Brain microvascular endothelial cell (primary cell): Measurements from ENCODE around the gene MAEA.

Experiments
- DNase-seq: peaks from one replicate; pipeline ENCODE4 v3.0.0-alpha.2; 2020
- H3K27ac ChIP-seq: fragments of 250-450 bp; sonication (Bioruptor Pico); 2 replicates; pipeline ENCODE4 v1.5.1; 2020; ENCODE audit warnings: mild to moderate bottlenecking, moderate library complexity
- H3K27me3 ChIP-seq: fragments of 250-450 bp; sonication (Bioruptor Pico); replicated peaks from 2 replicates; pipeline ENCODE4 v1.5.1; 2020; ENCODE audit warnings: mild to moderate bottlenecking
- H3K36me3 ChIP-seq: fragments of 250-450 bp; sonication (Bioruptor Pico); replicated peaks from 2 replicates; pipeline ENCODE4 v1.5.1; 2020; ENCODE audit warnings: mild to moderate bottlenecking
- H3K4me3 ChIP-seq: 2 replicates; pipeline ENCODE4 v1.5.1; 2011; ENCODE audit warnings: low read depth, mild to moderate bottlenecking, control low read depth, low read length, moderate library complexity
- in situ Hi-C: cut with HindIII; loops from 2 replicates; pipeline ENCODE4 v1.10.0; 2017; ENCODE audit warnings: low sequenced_read_pairs, low pct_ligation_motif_present
- TF ChIP-seq, protein P1 (sequence below): IDR thresholded peaks from 2 replicates; pipeline ENCODE4 v1.5.1; 2011; ENCODE audit warnings: low read depth, mild to moderate bottlenecking, moderate library complexity, low read length, control low read depth, inconsistent platforms; ENCODE audit errors: missing control alignments

MAEA gene

DNA sequence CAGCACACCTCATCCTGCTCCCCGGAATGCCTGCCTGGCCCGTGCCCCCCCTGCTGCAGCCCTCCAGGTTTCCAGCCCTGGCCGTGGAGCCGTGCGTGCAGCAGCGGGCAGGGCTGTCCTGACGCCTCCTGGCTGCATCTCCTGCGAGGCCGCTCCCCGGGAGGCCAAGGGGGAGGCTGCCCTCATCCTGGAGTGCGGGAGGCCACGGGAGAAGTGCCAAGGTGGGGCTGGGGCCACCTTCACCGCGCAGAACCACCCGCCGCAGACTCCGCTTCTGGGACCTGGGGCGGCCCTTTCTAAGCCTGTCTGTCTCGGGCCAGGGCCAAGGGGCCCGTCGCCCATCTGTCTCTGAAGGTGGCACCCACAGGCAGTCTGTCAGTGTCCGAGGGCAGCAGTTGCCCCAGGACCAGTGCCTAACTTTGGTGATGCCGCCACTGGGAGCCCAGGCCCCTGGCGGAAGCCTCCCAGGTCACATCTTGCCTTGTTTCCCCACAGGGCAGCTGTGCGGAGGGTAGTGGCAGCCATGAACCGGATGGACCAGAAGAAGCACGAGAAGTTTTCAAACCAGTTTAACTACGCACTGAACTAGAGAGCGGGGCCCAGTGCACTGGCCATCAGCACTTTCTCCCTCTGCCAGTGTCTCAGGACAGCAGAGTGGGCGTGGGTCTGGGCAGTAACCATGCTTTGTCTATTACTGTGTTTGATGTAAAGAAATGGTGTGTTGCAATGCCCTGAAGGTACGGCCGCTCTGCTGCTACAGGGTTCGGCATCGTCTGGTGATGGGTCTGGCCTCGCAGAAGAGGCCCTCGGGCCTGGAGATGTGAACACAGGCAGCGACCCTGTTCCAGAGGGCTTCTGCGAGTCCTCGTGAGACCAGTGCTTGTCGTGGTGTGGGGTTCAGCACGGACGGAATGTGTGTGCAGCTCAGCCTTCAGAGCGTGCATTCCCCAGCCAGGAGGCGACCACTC lies 96.0 kb downstream of the MAEA start:
- no peak overlapping the region for H3K4me3 ChIP-seq
- no peak for DNase-seq
- in situ Hi-C loops, result no loop called here
- TF ChIP-seq, protein P1, sequence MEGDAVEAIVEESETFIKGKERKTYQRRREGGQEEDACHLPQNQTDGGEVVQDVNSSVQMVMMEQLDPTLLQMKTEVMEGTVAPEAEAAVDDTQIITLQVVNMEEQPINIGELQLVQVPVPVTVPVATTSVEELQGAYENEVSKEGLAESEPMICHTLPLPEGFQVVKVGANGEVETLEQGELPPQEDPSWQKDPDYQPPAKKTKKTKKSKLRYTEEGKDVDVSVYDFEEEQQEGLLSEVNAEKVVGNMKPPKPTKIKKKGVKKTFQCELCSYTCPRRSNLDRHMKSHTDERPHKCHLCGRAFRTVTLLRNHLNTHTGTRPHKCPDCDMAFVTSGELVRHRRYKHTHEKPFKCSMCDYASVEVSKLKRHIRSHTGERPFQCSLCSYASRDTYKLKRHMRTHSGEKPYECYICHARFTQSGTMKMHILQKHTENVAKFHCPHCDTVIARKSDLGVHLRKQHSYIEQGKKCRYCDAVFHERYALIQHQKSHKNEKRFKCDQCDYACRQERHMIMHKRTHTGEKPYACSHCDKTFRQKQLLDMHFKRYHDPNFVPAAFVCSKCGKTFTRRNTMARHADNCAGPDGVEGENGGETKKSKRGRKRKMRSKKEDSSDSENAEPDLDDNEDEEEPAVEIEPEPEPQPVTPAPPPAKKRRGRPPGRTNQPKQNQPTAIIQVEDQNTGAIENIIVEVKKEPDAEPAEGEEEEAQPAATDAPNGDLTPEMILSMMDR, result no peak
- H3K36me3 ChIP-seq, result no peaks in the 10 kb centered on the region
- no peak overlapping the region for H3K27ac ChIP-seq
- no peaks in the 10 kb centered on the region for H3K27me3 ChIP-seq
